SK-N-SH treated with all-trans-retinoic acid at 6 μM for 48 hours (cell line): Measurements from ENCODE around the gene OXTR.

Experiments
- ARNTL ChIP-seq: fragments of 450-650 bp; formaldehyde crosslinking; IDR thresholded peaks from 2 replicates; pipeline ENCODE4 v1.5.0; 2020; ENCODE audit warnings: low read depth, mild to moderate bottlenecking, moderate library complexity, borderline replicate concordance
- ESRRG ChIP-seq: fragments of 250-450 bp; sonication (Bioruptor Pico); IDR thresholded peaks from 2 replicates; pipeline ENCODE4 v1.6.1; 2021; ENCODE audit warnings: mild to moderate bottlenecking
- SNAI2 ChIP-seq: fragments of 250-450 bp; sonication (Bioruptor Pico); IDR thresholded peaks from 2 replicates; pipeline ENCODE4 v1.5.0; 2020; ENCODE audit warnings: mild to moderate bottlenecking, moderate library complexity
- ZFP3 ChIP-seq: fragments of 250-450 bp; sonication (Bioruptor Pico); IDR thresholded peaks from 2 replicates; pipeline ENCODE4 v1.5.0; 2020; ENCODE audit warnings: mild to moderate bottlenecking, moderate library complexity
- TF ChIP-seq, protein P1 (sequence below): fragments of 250-450 bp; sonication (Bioruptor Pico); IDR thresholded peaks from 2 replicates; pipeline ENCODE4 v1.8.0; 2020; ENCODE audit warnings: mild to moderate bottlenecking, moderate library complexity, borderline replicate concordance

DNA sequence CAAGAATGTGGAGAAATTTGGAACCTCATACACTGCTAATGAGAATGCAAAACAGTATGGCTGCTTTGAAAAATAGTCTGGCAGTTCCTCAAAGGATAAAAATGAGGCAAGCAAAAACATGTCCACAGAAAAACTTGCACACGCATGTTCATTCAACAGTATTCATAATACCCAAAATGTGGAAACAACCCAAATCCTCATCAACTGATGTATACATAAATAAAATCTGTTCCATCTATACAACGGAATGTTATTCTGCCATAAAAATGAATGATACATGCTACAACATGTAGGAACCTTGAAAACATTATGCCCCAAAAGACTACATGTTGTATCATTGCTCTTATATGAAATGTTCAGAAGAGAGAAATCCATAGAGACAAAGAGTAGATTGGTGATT, 36.4 kb upstream of the OXTR start:
- TF ChIP-seq SNAI2 (no peak), ARNTL (no peak), ZFP3 (CRISPR knock-in tag) (no peak), ESRRG (CRISPR knock-in tag) (no peak)
- TF ChIP-seq, protein P1, sequence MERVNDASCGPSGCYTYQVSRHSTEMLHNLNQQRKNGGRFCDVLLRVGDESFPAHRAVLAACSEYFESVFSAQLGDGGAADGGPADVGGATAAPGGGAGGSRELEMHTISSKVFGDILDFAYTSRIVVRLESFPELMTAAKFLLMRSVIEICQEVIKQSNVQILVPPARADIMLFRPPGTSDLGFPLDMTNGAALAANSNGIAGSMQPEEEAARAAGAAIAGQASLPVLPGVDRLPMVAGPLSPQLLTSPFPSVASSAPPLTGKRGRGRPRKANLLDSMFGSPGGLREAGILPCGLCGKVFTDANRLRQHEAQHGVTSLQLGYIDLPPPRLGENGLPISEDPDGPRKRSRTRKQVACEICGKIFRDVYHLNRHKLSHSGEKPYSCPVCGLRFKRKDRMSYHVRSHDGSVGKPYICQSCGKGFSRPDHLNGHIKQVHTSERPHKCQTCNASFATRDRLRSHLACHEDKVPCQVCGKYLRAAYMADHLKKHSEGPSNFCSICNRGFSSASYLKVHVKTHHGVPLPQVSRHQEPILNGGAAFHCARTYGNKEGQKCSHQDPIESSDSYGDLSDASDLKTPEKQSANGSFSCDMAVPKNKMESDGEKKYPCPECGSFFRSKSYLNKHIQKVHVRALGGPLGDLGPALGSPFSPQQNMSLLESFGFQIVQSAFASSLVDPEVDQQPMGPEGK (CRISPR knock-in tag), result no peak
